ENCODE measurements around the gene FOXJ3. TPM values are rescaled to one million over a fixed set of nuclear protein-coding genes. Genes with fewer than 3 reads are reported as not detected.

FOXJ3 gene
- total and polyA plus RNA-seq, 2 donors (not counting 1 experiment from before 2014, with no cell fraction given): 22.6 to 29.5 TPM

DNA sequence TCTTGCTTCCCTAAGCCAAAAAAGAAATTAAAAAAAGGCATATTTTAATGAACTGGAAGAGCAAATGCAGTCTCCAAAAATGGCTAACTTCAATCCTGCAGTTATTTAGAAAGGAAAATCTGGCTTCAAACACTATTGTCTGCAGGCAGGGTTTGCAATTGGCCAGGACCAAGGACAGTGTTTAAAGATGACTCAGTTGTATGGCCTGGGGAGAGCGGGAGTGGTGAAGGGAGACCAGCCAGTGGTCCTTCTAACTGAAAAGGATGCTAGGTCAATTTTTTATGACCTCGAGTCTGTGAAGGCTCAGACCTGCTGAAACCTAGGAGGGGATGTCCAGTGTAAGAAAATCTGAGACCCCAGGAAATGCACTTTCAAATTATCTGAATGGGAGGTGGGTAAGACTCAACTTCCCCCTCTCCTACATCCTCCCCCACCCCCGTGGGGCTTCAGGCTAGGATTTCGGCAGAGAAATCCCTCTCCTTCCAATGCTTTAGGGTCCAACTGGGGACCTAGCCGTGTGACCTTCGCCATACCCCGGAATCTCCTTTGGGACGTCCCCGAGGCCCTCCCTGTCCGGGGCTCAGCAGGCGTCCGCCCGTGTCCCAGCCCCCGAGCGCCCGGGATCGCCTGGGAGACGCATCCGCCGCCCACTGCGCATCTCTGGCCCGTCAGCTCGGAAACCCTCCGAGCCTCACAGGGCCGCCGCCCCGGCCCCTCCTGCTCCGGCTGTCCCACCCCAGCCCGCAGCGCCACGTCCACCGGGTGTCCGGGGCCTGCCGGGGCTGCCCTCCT, 45.0 kb upstream of the FOXJ3 start:
- H4K20me1 ChIP-seq (ENCODE audit: control insufficient read depth, extremely low read depth, insufficient read depth, low read length): no peaks in the 10 kb centered on the region
- peaks cover 18% of the 10 kb centered on the region for H3K27me3 ChIP-seq (ENCODE audit: control insufficient read depth, insufficient read depth, low read length)
- no peaks in the 10 kb centered on the region for H3K36me3 ChIP-seq (ENCODE audit: control insufficient read depth, insufficient read depth, low read length)
- no peaks in the 10 kb centered on the region for H3K4me1 ChIP-seq (ENCODE audit: control insufficient read depth, extremely low read depth, insufficient read depth, low read length)
- peak; percentile 53 for TF ChIP-seq EZH2 (IDR thresholded peaks at IDR 0.05; ENCODE audit: low read length, missing control alignments)
- TF ChIP-seq, protein P1, sequence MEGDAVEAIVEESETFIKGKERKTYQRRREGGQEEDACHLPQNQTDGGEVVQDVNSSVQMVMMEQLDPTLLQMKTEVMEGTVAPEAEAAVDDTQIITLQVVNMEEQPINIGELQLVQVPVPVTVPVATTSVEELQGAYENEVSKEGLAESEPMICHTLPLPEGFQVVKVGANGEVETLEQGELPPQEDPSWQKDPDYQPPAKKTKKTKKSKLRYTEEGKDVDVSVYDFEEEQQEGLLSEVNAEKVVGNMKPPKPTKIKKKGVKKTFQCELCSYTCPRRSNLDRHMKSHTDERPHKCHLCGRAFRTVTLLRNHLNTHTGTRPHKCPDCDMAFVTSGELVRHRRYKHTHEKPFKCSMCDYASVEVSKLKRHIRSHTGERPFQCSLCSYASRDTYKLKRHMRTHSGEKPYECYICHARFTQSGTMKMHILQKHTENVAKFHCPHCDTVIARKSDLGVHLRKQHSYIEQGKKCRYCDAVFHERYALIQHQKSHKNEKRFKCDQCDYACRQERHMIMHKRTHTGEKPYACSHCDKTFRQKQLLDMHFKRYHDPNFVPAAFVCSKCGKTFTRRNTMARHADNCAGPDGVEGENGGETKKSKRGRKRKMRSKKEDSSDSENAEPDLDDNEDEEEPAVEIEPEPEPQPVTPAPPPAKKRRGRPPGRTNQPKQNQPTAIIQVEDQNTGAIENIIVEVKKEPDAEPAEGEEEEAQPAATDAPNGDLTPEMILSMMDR (conservative IDR thresholded peaks at IDR 0.05 in 1 of 2, IDR thresholded peaks at IDR 0.05 in 1 of 2; ENCODE audit: low read depth in 1 of 2, low read length in 2 of 2): no peak
- peak; percentile 28 to 44 for DNase-seq (ENCODE audit: low read depth in 2 of 2)
- no peaks in the 10 kb centered on the region for H3K9me3 ChIP-seq (ENCODE audit: control insufficient read depth, insufficient read depth, low read depth, low read length)
- H3K79me2 ChIP-seq (ENCODE audit: control insufficient read depth, insufficient read depth, low read length): no peaks in the 10 kb centered on the region
- H3K9ac ChIP-seq (ENCODE audit: insufficient read depth, low read length): no peak overlapping the region
- no peak overlapping the region for H3K27ac ChIP-seq (ENCODE audit: insufficient read depth, low read length)
- peak overlapping the region in 2 of 4 experiments; percentile 20 to 37 for H3K4me3 ChIP-seq (replicated peaks in 1 of 4; ENCODE audit: control extremely low read depth in 1 of 4, insufficient read depth in 1 of 4, low read depth in 3 of 4, low read length in 4 of 4)
- peak overlapping the region; percentile 35 for H3K4me2 ChIP-seq (ENCODE audit: extremely low read depth, insufficient read depth, low read length)
- no peak overlapping the region for H2AFZ ChIP-seq (ENCODE audit: low read length)

GRCh38 chr1:42372796-42373195, 37.8 kb upstream of the FOXJ3 start:
- no peak overlapping the region for H2AFZ ChIP-seq (ENCODE audit: low read length)
- no peaks in the 10 kb centered on the region for H3K27me3 ChIP-seq (ENCODE audit: control insufficient read depth, insufficient read depth, low read length)
- H4K20me1 ChIP-seq (ENCODE audit: control insufficient read depth, extremely low read depth, insufficient read depth, low read length): no peaks in the 10 kb centered on the region
- no peaks in the 10 kb centered on the region for H3K4me1 ChIP-seq (ENCODE audit: control insufficient read depth, extremely low read depth, insufficient read depth, low read length)
- H3K4me2 ChIP-seq (ENCODE audit: extremely low read depth, insufficient read depth, low read length): no peak overlapping the region
- H3K4me3 ChIP-seq (replicated peaks in 1 of 4; ENCODE audit: control extremely low read depth in 1 of 4, insufficient read depth in 1 of 4, low read depth in 3 of 4, low read length in 4 of 4): no peak overlapping the region
- no peaks in the 10 kb centered on the region for H3K36me3 ChIP-seq (ENCODE audit: control insufficient read depth, insufficient read depth, low read length)
- H3K9ac ChIP-seq (ENCODE audit: insufficient read depth, low read length): no peak overlapping the region
- H3K79me2 ChIP-seq (ENCODE audit: control insufficient read depth, insufficient read depth, low read length): no peaks in the 10 kb centered on the region
- no peak overlapping the region for H3K27ac ChIP-seq (ENCODE audit: insufficient read depth, low read length)
- no peaks in the 10 kb centered on the region for H3K9me3 ChIP-seq (ENCODE audit: control insufficient read depth, insufficient read depth, low read depth, low read length)
- TF ChIP-seq EZH2 (IDR thresholded peaks at IDR 0.05; ENCODE audit: low read length, missing control alignments): no peak
- TF ChIP-seq, protein P1 (conservative IDR thresholded peaks at IDR 0.05 in 1 of 2, IDR thresholded peaks at IDR 0.05 in 1 of 2; ENCODE audit: low read depth in 1 of 2, low read length in 2 of 2): no peak
- DNase-seq (ENCODE audit: low read depth in 2 of 2): no peak

DNA sequence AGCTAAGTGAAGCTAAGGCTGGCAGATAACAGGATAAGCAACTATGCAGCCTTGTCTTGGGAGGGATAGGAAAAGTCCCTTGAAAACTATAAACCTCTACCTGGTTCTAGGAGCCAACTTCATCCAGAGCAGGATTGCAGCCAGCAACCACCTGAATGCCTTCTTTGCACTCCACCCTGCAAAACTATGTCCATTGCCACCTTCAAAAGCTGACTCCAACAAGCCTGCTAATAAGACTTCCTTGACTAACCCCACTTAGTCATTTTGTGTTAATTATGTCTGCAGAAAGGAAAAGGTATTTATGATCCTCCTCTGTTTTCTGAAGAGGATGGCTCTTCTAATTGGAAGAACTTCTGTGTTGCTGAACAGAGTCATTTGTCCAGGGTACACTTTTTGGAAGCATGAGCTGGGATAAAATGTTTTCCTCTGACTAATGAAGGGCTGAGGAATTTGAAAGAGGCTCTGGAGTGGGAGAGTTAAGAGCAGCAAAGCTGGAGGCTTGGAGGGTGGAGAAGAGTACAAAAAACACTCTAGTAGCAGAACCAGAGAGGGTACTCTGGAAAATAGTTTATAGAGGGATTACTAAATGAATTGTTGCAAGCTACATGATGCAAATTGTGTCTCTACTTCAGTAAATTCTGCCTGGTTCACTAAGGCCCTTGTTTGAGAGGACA, 36.0 kb upstream of the FOXJ3 start:
- Histone ChIP-seq H3K9me3 (ENCODE audit: control insufficient read depth, insufficient read depth, low read depth, low read length) (no peaks in the 10 kb centered on the region), H3K4me2 (ENCODE audit: extremely low read depth, insufficient read depth, low read length) (no peak overlapping the region), H3K27me3 (ENCODE audit: control insufficient read depth, insufficient read depth, low read length) (no peaks in the 10 kb centered on the region), H3K4me3 (replicated peaks in 1 of 4; ENCODE audit: control extremely low read depth in 1 of 4, insufficient read depth in 1 of 4, low read depth in 3 of 4, low read length in 4 of 4) (no peak overlapping the region), H3K36me3 (ENCODE audit: control insufficient read depth, insufficient read depth, low read length) (no peaks in the 10 kb centered on the region), H2AFZ (ENCODE audit: low read length) (no peak overlapping the region), H3K27ac (ENCODE audit: insufficient read depth, low read length) (no peak overlapping the region), H3K79me2 (ENCODE audit: control insufficient read depth, insufficient read depth, low read length) (no peaks in the 10 kb centered on the region), H4K20me1 (ENCODE audit: control insufficient read depth, extremely low read depth, insufficient read depth, low read length) (no peaks in the 10 kb centered on the region), H3K4me1 (ENCODE audit: control insufficient read depth, extremely low read depth, insufficient read depth, low read length) (no peaks in the 10 kb centered on the region), H3K9ac (ENCODE audit: insufficient read depth, low read length) (no peak overlapping the region)
- DNase-seq (ENCODE audit: low read depth in 2 of 2): no peak
- TF ChIP-seq EZH2 (IDR thresholded peaks at IDR 0.05; ENCODE audit: low read length, missing control alignments): no peak
- TF ChIP-seq, protein P1 (conservative IDR thresholded peaks at IDR 0.05 in 1 of 2, IDR thresholded peaks at IDR 0.05 in 1 of 2; ENCODE audit: low read depth in 1 of 2, low read length in 2 of 2): no peak
